ENCODE data around the gene TEX48. TPM values are rescaled to one million over a fixed set of nuclear protein-coding genes. Genes with fewer than 3 reads are reported as not detected.
A peak's percentile ranks its signal among the peaks of the same experiment; 100 is the strongest.

Gene TEX48, protein sequence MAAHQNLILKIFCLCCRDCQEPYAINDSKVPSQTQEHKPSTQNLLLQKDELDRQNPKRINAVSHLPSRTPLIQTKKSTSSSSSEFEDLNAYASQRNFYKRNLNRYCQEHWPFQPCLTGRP
- polyA plus RNA-seq (ENCODE audit: low read depth in 6 of 6), result not detected

DNA sequence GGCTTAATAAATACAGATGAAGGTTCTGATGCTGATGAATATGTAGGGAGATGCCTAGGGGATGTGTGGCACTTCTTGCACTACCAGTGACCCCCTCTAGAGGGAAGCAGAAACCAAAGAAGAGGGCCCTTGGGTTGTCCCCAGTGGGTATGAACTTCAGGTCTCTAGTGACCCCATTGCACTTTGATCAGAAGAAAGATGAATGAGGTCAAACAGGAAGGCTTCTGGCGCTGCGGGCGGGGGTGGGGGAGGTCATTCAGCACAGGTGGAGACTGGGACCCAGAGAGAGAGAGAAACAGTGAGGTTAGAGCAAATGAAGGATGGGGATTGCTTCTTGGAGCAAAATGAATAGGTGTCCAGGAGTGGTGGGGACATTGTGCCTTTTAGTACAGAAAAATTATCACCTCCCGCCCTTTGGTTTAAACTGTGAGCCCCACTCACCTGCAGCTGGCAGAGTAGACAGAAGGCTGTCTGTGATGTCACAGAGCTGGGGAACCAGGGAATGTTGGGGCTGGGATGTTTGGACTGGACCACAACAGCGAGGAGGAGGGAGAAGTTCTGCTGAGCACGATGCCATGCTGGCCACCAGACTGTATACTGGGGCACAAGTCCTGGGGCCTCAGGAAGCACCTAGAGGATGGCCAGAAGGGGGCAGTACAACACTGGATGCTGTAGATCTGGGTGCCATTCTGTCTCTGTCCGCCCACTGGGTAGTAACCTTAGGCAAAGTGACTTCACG, at the start of gene TEX48:
Gene TEX48 (minus strand): TSS at position 599 of the 739 bp plus-strand sequence. CDS start 10,469 bp downstream, outside the sequence.
- Mint-ChIP-seq H3K9me3 (no peaks in the 10 kb centered on the region), H3K36me3 (peaks cover 0 to 5% of the 10 kb centered on the region in 2 donors), H3K27ac (peak within 1 kb of the TSS in 1 of 6 donors; percentile 82), H3K4me3 (no peak within 1 kb of the TSS), H3K4me1 (peaks cover 5% of the 10 kb centered on the region in 3 donors), H3K27me3 (peaks cover 8 to 23% (median 11%) of the 10 kb centered on the region in 3 donors)
- DNase-seq (peak; percentile 39), ATAC-seq (ENCODE audit: low read depth in 2 of 2) (peak; percentile 75 to 85)

DNA sequence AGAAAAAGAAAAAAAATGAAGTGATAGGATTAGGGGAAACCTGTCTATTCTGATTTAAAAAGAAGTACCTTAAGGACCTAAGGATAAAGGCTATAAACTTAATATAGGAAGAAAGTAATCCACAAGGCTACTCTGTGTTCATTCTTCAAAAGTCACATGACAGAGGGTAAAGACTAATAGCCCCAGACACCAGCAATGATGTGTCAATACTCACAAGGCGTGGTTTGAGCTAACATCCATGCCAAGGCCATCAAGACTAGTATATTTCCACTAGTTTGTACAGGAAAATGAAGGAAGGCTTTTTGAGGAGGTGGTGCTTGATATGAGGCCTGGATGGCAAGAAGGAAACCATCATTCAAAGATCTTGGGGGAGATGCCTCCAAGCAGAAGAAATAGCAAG, 49.7 kb upstream of the TEX48 start:
- ATAC-seq (ENCODE audit: low read depth in 2 of 2) (no peak), DNase-seq (no peak)
- Mint-ChIP-seq H3K27ac (peak overlapping the region in 3 of 6 donors; percentile 24 to 49 (median 49)), H3K9me3 (peaks cover 2 to 17% (median 12%) of the 10 kb centered on the region in 7 donors), H3K27me3 (peaks cover 0 to 4% (median 0%) of the 10 kb centered on the region in 3 donors), H3K4me3 (no peak overlapping the region), H3K4me1 (peaks cover under 1 to 12% (median 4%) of the 10 kb centered on the region in 3 donors), H3K36me3 (no peaks in the 10 kb centered on the region)

DNA sequence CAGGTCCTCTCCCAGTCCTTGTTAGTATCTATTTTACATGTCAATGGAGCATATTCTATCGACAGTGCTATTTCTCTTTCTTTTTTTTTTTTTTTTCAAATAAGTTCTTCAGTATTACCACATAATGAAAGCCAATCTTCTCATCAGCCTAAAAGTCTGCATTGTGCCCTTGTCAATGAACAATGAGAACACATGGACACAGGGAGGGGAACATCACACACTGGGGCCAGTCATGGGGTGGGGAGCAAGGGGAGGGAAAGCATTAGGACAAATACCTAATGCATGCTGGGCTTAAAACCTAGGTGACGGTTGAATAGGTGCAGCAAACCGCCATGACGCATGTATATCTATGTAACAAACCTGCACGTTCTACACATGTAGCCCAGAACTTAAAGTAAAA, 47.7 kb upstream of the TEX48 start:
- Mint-ChIP-seq H3K27me3 (no peaks in the 10 kb centered on the region), H3K9me3 (peaks cover 2 to 17% (median 12%) of the 10 kb centered on the region in 7 donors), H3K27ac (no peak overlapping the region), H3K36me3 (no peaks in the 10 kb centered on the region), H3K4me1 (peaks cover 11 to 21% (median 16%) of the 10 kb centered on the region in 3 donors), H3K4me3 (peak overlapping the region in 1 of 8 donors; percentile 9)
- no peak for ATAC-seq (ENCODE audit: low read depth in 2 of 2)
- no peak for DNase-seq

DNA sequence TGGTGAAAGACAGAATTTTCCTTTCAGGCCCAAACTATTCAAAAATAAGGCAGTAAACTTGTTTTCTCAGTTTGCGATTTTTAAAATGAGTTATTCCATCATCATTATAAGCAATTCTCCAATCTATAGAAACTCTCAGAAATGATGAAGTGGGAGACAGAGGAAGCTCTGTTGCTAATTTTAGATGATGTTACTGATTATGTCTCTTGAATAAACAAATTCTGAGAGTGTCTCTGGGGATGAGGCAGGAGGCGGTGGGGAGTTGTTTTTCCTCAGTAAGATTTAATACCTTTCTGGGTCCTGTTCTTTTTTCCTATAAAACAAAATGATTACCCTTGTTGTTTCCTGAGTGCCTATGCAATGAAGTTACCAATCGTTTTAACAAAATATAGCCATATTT, 43.9 kb upstream of the TEX48 start:
- Mint-ChIP-seq H3K36me3 (peaks cover 0 to 7% of the 10 kb centered on the region in 2 donors), H3K4me1 (peaks cover 11 to 31% (median 16%) of the 10 kb centered on the region in 3 donors), H3K4me3 (peak overlapping the region in 4 of 8 donors; percentile 12 to 37 (median 24)), H3K27me3 (peaks cover 4 to 9% (median 9%) of the 10 kb centered on the region in 3 donors), H3K9me3 (peaks cover 2 to 17% (median 12%) of the 10 kb centered on the region in 7 donors), H3K27ac (peak overlapping the region in 1 of 6 donors; percentile 25)
- no peak for ATAC-seq (ENCODE audit: low read depth in 2 of 2)
- no peak for DNase-seq

DNA sequence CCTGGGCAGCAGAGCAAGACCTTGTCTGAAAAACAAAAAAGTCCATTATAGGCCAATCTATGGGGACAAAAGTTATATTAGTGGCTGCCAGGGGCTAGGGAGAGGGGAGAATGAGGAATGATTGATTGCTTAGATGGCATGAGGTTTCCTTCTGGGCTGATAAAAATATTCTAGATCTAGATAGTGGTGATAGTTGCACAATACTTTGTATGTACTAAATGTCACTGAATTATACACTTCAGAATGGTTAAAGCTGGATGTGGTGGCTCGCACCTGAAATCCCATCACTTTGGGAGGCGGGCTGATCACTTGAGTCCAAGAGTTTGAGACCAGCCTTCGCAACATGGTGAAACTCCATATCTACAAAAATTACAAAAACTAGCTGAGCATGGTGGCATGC, 42.8 kb upstream of the TEX48 start:
- DNase-seq, result no peak
- ATAC-seq (ENCODE audit: low read depth in 2 of 2), result no peak
- peaks cover 4 to 14% (median 13%) of the 10 kb centered on the region in 3 donors for H3K27me3 Mint-ChIP-seq
- peaks cover 0 to 7% of the 10 kb centered on the region in 2 donors for H3K36me3 Mint-ChIP-seq
- H3K27ac Mint-ChIP-seq, result peak overlapping the region in 1 of 6 donors; percentile 82
- peaks cover 11 to 31% (median 16%) of the 10 kb centered on the region in 3 donors for H3K4me1 Mint-ChIP-seq
- H3K9me3 Mint-ChIP-seq, result peaks cover 2 to 17% (median 12%) of the 10 kb centered on the region in 7 donors
- H3K4me3 Mint-ChIP-seq, result peak overlapping the region in 2 of 8 donors; percentile 4 to 22

DNA sequence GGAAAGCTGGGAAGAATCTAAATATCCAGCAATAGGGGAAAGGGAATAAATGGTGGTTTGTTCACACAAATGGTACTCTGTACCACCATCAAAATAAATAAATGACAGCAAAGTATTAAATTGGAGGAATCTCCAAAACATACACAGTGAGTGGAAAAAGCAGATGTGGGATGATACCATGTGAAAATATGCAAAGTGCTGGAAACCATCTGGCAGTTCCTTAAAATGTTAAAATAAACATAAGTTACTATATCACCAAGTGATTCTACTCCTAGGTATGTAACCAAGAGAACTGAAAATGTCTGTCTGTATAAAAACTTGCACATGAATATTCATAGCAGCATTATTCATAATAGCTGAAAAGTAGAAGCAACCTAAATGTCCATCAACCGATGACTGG, 41.9 kb upstream of the TEX48 start:
- H3K9me3 Mint-ChIP-seq, result peaks cover 2 to 12% (median 9%) of the 10 kb centered on the region in 7 donors
- H3K27me3 Mint-ChIP-seq, result peaks cover 9 to 22% (median 18%) of the 10 kb centered on the region in 3 donors
- peaks cover 11 to 31% (median 16%) of the 10 kb centered on the region in 3 donors for H3K4me1 Mint-ChIP-seq
- no peak for ATAC-seq (ENCODE audit: low read depth in 2 of 2)
- DNase-seq, result no peak
- H3K27ac Mint-ChIP-seq, result peak overlapping the region in 1 of 6 donors; percentile 34
- no peak overlapping the region for H3K4me3 Mint-ChIP-seq
- peaks cover 0 to 7% of the 10 kb centered on the region in 2 donors for H3K36me3 Mint-ChIP-seq

DNA sequence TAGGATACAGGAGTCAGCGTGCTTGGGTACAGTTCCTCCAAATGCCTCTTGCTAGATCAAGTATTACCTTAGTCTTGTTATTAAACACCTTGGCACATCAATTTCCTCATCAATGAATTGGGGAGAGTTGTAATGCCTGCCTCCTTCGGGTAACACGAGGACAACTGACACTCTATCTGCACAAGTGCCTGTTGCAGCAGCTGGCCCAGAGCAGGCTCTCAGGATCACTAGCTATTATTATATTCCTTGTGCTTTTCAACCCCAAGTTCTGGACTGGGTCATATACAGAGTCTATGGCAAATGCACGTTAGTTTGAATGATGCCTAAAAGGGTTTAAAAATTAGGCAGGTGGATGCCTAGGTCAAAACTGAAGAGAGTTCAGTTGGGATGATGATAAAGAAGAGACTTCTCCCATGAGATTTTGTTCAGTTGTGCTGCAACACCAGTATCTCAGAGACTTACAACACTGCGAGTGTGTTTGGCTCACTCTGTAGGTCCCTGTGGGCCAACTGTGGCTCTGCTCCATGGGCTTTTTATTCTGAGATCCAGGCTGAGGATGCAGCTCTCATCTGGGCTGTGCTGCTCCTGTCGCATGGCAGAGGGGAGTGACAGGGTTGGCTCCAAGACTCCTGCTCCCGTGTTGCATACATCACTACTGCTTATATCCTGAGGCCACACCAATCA, 41.1 kb upstream of the TEX48 start:
- H3K27ac Mint-ChIP-seq, result no peak overlapping the region
- peaks cover 0 to 7% of the 10 kb centered on the region in 2 donors for H3K36me3 Mint-ChIP-seq
- DNase-seq (no peak), ATAC-seq (ENCODE audit: low read depth in 2 of 2) (no peak)
- peaks cover 0 to 5% (median 2%) of the 10 kb centered on the region in 7 donors for H3K9me3 Mint-ChIP-seq
- H3K4me3 Mint-ChIP-seq, result peak overlapping the region in 1 of 8 donors; percentile 36
- peaks cover 13 to 31% (median 26%) of the 10 kb centered on the region in 3 donors for H3K27me3 Mint-ChIP-seq
- H3K4me1 Mint-ChIP-seq, result peaks cover 11 to 31% (median 21%) of the 10 kb centered on the region in 3 donors

DNA sequence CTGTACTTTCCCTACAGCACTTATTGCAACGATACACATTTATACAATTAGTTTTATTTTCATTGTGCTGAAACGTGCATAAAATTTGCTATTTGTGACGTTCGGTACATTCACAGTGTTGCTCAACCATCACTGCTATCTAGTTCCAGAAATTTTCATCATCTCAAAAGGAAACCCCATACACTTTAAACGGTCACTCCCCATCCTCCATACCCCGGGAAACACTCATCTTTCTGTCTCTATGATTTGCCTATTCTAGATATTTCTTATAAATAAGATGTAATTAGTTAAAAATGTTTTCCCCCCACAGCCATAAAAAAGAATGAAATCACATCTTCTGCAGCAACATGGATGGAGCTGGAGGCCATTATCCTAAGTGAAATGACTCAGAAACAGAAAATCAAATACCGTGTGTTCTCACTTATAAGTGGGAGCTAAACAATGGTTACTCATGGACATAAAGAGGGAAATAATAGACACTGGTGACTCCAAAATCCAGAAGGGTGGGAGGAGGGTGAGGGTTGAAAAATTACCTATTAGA, 40.2 kb upstream of the TEX48 start:
- ATAC-seq (ENCODE audit: low read depth in 2 of 2) (no peak), DNase-seq (no peak)
- no peak overlapping the region for H3K4me3 Mint-ChIP-seq
- H3K27me3 Mint-ChIP-seq, result peaks cover 13 to 39% (median 32%) of the 10 kb centered on the region in 3 donors
- no peak overlapping the region for H3K27ac Mint-ChIP-seq
- peaks cover 13 to 32% (median 21%) of the 10 kb centered on the region in 3 donors for H3K4me1 Mint-ChIP-seq
- peaks cover 0 to 7% of the 10 kb centered on the region in 2 donors for H3K36me3 Mint-ChIP-seq
- peaks cover 0 to 5% (median 0%) of the 10 kb centered on the region in 7 donors for H3K9me3 Mint-ChIP-seq

DNA sequence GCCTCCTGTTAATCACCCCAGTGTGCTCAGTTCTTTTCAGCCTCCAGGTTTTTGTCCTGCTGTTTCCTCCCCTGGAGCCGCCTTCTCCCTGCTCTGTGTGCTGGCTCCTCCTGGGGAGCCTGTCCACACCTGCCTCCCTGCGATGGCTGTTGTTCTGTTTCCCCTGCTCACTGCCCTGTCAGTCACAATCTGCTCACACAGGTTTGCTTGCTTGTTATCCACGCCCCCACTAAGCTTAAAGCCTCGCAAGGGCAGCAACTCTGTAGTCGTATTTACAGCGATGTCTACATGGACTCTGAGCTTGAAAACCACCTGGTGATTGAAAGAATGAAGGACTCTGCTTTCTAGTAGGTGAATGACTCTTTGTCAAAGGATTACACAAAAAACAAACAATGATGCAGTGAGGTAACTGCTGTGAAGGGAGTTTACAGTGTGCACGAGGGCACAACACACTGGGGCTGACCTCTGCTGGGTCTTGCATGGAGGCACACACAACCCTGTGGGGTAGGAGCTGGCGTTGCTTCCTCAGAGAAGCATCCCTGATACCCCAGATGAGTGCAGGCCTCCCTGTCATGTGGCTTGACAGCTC, 39.6 kb upstream of the TEX48 start:
- H3K36me3 Mint-ChIP-seq, result peaks cover 0 to 7% of the 10 kb centered on the region in 2 donors
- H3K4me3 Mint-ChIP-seq, result no peak overlapping the region
- ATAC-seq (ENCODE audit: low read depth in 2 of 2), result no peak
- H3K4me1 Mint-ChIP-seq, result peaks cover 17 to 29% (median 20%) of the 10 kb centered on the region in 3 donors
- peaks cover 0 to 5% (median 0%) of the 10 kb centered on the region in 7 donors for H3K9me3 Mint-ChIP-seq
- peak overlapping the region in 1 of 6 donors; percentile 13 for H3K27ac Mint-ChIP-seq
- no peak for DNase-seq
- peaks cover 13 to 44% (median 38%) of the 10 kb centered on the region in 3 donors for H3K27me3 Mint-ChIP-seq

DNA sequence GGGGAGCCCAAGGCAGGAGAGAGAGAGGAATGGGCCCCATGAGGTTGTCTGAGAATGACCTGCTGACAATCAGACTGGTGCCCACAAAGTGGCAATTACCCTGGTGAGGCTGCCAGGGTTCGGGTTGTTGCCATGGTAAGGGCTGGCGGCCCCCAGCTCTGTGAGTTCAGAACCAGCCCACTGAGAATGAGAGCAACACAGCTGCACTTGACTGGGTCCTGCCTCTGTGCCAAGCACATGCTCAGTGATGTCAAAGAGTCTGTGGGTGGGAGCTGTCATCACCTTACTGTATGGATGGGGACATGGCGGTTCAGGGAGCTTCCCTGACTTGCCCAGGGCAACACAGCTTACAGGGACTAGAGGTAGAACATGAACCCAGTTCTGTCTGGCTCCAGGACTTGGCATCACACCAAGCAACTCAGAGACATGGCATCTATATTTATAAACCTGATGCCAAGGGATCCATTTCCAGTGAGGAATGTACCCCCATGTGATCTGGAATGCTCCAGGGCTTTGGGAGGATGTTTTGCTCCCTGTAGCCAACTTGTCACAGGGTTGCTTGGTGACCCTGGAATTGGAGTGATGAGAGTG, 38.2 kb upstream of the TEX48 start:
- Mint-ChIP-seq H3K27ac (no peak overlapping the region), H3K36me3 (peaks cover 5 to 7% of the 10 kb centered on the region in 2 donors), H3K4me3 (no peak overlapping the region), H3K9me3 (peaks cover 0 to 6% (median 0%) of the 10 kb centered on the region in 7 donors), H3K27me3 (peaks cover 13 to 46% (median 38%) of the 10 kb centered on the region in 3 donors), H3K4me1 (peaks cover 8 to 15% (median 8%) of the 10 kb centered on the region in 3 donors)
- ATAC-seq (ENCODE audit: low read depth in 2 of 2) (no peak), DNase-seq (no peak)

DNA sequence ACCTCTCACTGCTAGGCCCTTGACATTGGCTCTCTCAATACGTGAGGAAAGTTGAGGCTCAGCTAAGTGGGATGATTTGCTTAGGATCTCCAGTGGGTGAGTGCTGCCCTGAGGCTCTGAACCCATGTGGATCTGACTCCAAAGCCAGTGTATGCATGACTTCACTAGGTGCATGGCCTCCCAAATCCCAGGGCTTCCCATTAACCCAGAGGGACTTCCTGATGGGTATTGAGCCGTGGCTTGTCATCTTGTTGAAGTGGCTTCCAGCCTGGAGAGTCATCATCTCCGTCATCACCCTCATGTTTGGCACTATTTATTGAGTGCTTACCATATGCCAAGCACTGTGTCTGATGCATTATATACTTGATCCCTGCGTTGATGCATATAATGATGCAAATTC, 37.3 kb upstream of the TEX48 start:
- no peak overlapping the region for H3K4me3 Mint-ChIP-seq
- no peak for DNase-seq
- H3K4me1 Mint-ChIP-seq, result peaks cover 5 to 9% (median 8%) of the 10 kb centered on the region in 3 donors
- no peak overlapping the region for H3K27ac Mint-ChIP-seq
- ATAC-seq (ENCODE audit: low read depth in 2 of 2), result no peak
- H3K36me3 Mint-ChIP-seq, result peaks cover 5 to 7% of the 10 kb centered on the region in 2 donors
- H3K27me3 Mint-ChIP-seq, result peaks cover 13 to 46% (median 38%) of the 10 kb centered on the region in 3 donors
- H3K9me3 Mint-ChIP-seq, result peaks cover 0 to 6% (median 0%) of the 10 kb centered on the region in 7 donors

DNA sequence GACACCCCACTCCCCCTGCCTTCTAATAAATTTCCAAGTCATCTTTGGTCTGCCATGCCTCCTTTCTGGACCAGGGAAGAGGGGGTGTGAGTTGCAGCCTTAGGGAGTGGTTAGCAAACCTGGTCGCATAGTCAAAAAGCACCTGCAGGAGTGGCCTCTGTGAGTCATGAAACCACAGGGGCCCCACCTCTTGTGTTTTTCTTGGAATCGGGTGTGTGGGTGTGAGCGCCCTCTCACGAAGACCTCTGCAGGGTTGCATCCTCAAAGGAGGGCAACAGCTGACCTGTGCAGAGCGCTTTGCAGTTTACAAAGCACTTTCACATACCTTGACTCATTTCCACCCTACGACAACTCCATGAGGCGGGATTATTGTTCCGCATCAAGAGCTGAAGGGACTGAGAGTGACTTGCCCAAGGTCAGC, 36.8 kb upstream of the TEX48 start:
- peaks cover 5 to 8% (median 7%) of the 10 kb centered on the region in 3 donors for H3K4me1 Mint-ChIP-seq
- H3K27ac Mint-ChIP-seq, result no peak overlapping the region
- no peak for DNase-seq
- H3K36me3 Mint-ChIP-seq, result peaks cover 5 to 7% of the 10 kb centered on the region in 2 donors
- H3K27me3 Mint-ChIP-seq, result peaks cover 13 to 46% (median 38%) of the 10 kb centered on the region in 3 donors
- H3K4me3 Mint-ChIP-seq, result no peak overlapping the region
- no peak for ATAC-seq (ENCODE audit: low read depth in 2 of 2)
- peaks cover 0 to 6% (median 0%) of the 10 kb centered on the region in 7 donors for H3K9me3 Mint-ChIP-seq
